ENCODE data around the gene P2RY11. TPM values are rescaled to one million over a fixed set of nuclear protein-coding genes. Genes with fewer than 3 reads are reported as not detected.

The P2RY11 gene
- polyA plus RNA-seq, 1 donor from 2014 or later = 3.3 TPM

DNA sequence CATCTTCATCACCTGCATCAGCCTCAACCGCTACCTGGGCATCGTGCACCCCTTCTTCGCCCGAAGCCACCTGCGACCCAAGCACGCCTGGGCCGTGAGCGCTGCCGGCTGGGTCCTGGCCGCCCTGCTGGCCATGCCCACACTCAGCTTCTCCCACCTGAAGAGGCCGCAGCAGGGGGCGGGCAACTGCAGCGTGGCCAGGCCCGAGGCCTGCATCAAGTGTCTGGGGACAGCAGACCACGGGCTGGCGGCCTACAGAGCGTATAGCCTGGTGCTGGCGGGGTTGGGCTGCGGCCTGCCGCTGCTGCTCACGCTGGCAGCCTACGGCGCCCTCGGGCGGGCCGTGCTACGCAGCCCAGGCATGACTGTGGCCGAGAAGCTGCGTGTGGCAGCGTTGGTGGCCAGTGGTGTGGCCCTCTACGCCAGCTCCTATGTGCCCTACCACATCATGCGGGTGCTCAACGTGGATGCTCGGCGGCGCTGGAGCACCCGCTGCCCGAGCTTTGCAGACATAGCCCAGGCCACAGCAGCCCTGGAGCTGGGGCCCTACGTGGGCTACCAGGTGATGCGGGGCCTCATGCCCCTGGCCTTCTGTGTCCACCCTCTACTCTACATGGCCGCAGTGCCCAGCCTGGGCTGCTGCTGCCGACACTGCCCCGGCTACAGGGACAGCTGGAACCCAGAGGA, 2.6 kb downstream of the P2RY11 start:
- no peaks in the 10 kb centered on the region for H3K9me3 Mint-ChIP-seq
- H3K4me3 Mint-ChIP-seq = peak overlapping the region in 2 of 4 donors; percentile 40 to 68
- peaks cover 14 to 27% (median 24%) of the 10 kb centered on the region in 3 donors for H3K4me1 Mint-ChIP-seq
- peaks cover 2% of the 10 kb centered on the region for H3K27me3 Mint-ChIP-seq
- H3K27ac Mint-ChIP-seq = peak overlapping the region in 2 of 3 donors; percentile 63 to 90
- H3K36me3 Mint-ChIP-seq = peaks cover 5% of the 10 kb centered on the region

DNA sequence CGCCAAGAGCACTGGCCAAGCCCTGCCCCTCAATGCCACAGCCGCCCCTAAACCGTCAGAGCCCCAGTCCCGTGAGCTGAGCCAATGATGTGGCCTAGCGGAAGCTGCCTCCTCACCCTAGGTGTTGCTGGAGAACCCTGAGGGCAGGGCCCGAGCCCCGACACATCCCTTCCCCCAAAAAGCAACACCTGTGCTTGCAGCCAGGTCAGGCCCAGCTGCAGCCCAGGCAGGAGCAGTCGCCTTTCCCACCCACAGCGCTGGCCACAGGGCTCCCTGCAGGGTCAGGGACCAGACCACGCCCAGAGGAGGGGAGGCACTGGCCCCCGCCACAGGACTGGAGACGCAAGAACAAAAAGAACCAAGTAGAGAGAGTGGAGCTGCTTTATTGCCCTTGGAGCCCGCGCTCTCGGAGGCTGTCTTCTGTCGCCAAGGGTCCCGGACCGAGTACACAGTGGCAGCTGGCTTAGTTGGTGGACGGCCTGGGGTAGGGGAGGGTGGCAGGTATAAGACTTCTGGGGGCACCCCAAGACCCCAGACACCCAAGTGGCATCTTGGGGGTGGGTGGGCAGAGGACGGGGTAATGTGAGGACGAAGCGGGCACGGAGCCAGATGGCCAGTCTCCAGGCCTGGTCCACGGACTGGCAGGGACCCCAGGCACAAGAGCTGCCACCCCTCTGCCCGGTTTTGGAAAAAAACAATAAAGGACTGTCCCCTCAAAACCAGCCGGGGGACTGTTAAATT, 3.3 kb downstream of the P2RY11 start:
- Mint-ChIP-seq H3K4me1 (peaks cover 17 to 27% (median 27%) of the 10 kb centered on the region in 3 donors), H3K9me3 (no peaks in the 10 kb centered on the region), H3K36me3 (peaks cover 5% of the 10 kb centered on the region), H3K4me3 (peak overlapping the region in 2 of 4 donors; percentile 40 to 43), H3K27me3 (peaks cover 2% of the 10 kb centered on the region), H3K27ac (peak overlapping the region in 1 of 3 donors; percentile 90)

DNA sequence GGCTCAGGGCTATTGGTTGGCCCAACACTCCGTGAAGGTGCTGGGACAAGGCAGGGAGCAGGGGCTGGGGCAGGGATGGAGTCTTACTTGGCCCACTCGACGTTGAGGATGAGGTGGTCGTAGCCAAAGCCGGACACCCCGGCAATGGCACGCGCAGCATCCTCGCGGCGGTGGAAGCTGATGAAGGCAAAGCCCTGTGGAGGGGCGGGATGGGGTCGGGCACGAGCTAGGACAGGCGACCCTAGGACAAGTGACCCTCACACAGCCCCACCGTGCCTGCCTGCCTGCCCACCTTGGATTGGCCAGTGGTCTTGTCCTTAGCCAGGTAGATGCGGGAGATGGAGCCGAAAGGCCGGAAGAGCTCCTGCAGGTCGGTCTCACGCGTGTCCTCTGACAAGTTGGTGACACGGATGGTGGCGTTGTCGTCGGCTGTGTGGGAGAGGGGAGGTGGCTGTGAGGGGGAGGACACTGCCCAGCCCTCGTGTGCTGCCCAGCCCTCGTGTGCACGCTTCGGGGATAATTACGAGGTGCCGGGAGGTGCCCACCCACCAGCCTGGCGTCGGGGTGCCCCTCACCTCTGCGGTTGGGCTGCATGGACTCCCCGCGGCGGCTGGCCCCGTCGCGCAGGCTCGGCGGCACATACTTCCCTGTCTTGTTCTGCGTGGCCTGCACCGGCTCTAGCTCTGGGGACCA, 4.0 kb downstream of the P2RY11 start:
- H3K9me3 Mint-ChIP-seq = no peaks in the 10 kb centered on the region
- H3K27me3 Mint-ChIP-seq = peaks cover 2% of the 10 kb centered on the region
- peak overlapping the region in 1 of 4 donors; percentile 84 for H3K4me3 Mint-ChIP-seq
- H3K36me3 Mint-ChIP-seq = peaks cover 5% of the 10 kb centered on the region
- peaks cover 20 to 27% (median 24%) of the 10 kb centered on the region in 3 donors for H3K4me1 Mint-ChIP-seq
- H3K27ac Mint-ChIP-seq = peak overlapping the region in 1 of 3 donors; percentile 67

DNA sequence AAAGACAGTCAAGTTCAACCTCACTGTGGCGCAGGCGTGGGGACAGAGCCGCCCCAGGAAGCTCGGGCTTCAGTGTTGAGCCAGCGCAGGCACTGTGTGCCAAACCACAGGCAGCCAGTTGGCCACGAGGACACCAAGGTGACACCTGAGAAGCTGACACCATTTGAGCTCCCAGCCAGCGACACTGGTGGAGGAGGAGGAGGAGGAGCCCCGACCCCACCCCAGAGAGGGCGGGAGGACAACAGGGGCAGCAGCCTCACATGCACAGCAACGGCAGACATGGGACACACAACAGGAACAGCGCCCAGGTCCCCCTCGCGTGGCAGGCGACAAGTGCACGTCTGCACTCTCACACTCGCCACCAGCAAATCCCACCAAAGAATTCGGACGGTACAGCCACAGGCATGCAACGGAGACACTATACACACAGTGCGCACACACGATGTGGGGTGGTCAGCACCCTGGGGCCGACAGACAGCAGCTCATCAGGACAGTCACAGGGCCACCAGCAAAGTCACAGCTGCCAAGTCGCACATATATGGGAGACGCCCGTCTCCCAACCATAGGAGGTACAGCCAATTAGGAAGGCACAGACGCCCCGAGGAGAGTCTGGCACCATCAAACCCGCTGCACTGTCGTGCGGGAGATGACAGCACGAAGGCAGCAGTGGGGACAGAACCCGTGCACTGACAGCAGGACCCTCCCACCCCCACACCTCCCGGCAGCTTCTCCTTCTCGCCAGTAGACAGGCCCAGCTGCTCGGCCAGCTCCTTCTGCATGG, 4.8 kb downstream of the P2RY11 start:
- H3K36me3 Mint-ChIP-seq = peaks cover 5% of the 10 kb centered on the region
- peaks cover 17 to 22% (median 21%) of the 10 kb centered on the region in 3 donors for H3K4me1 Mint-ChIP-seq
- peak overlapping the region in 2 of 3 donors; percentile 67 to 87 for H3K27ac Mint-ChIP-seq
- peak overlapping the region in 1 of 4 donors; percentile 84 for H3K4me3 Mint-ChIP-seq
- peaks cover 2% of the 10 kb centered on the region for H3K27me3 Mint-ChIP-seq
- no peaks in the 10 kb centered on the region for H3K9me3 Mint-ChIP-seq

DNA sequence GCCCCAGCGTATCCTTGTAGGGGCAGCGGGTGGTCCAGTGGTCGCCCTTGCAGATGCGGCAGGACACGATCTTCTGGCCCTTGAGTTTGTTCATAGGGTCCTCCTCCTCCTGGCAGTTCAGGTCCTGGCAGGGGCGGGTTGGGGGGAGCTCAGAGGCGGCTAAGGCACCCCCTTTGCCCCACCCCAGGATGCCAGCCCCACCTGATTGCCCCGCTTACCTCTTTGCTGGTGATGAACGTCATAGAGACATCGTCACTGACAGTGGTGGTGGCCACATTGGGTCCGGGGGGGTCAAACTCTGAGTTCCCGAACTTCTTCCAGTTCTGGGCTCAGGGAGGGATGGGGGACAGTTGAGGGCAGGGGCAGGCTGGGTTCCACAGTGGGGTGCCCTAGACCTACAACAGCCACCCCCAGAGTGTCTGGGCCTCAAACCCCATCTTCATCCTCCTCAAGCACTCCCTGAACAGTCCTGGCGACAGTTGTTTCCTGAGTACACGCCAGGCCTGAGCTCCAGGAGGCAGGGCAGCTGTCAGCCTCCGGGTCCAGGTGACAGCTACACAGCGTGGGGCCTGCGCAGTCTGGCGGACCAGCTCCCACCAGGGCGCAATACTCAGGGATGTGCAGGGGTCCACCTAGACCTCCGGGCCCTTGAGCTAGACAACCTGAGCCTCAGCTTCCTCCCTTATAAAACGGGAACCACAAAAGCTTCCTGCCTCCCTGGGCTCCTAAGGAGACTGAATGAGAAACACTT, 5.5 kb downstream of the P2RY11 start:
- Mint-ChIP-seq H3K27ac (peak overlapping the region in 1 of 3 donors; percentile 83), H3K9me3 (no peaks in the 10 kb centered on the region), H3K4me3 (peak overlapping the region in 3 of 4 donors; percentile 23 to 84 (median 41)), H3K36me3 (peaks cover 5% of the 10 kb centered on the region), H3K27me3 (peaks cover 2% of the 10 kb centered on the region), H3K4me1 (peaks cover 15 to 16% (median 16%) of the 10 kb centered on the region in 3 donors)

DNA sequence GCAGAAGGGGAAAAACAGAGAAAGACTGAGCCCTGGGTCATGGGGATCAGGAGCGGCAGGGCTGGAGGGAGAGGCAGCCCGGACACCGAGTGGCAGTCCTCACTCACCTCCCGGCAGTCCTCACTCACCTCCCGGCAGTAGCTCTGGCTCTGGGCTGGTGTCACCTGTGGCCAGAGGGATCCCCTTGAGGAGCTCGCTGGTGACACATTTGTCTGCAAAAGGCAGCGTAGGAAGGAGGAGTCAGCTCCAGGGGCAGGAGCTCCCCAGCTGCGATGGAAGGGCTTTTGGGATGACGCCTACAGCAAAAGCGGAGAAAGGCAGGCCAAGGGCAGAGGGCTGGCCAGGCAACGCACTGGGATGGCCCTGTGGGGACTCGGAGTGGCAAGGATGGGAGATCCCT, 7.5 kb downstream of the P2RY11 start:
- peaks cover 7 to 14% (median 9%) of the 10 kb centered on the region in 3 donors for H3K4me1 Mint-ChIP-seq
- H3K36me3 Mint-ChIP-seq = peaks cover 5% of the 10 kb centered on the region
- H3K27me3 Mint-ChIP-seq = no peaks in the 10 kb centered on the region
- no peaks in the 10 kb centered on the region for H3K9me3 Mint-ChIP-seq
- H3K27ac Mint-ChIP-seq = peak overlapping the region in 1 of 3 donors; percentile 23
- peak overlapping the region; percentile 90 to 98 (median 94) for H3K4me3 Mint-ChIP-seq

DNA sequence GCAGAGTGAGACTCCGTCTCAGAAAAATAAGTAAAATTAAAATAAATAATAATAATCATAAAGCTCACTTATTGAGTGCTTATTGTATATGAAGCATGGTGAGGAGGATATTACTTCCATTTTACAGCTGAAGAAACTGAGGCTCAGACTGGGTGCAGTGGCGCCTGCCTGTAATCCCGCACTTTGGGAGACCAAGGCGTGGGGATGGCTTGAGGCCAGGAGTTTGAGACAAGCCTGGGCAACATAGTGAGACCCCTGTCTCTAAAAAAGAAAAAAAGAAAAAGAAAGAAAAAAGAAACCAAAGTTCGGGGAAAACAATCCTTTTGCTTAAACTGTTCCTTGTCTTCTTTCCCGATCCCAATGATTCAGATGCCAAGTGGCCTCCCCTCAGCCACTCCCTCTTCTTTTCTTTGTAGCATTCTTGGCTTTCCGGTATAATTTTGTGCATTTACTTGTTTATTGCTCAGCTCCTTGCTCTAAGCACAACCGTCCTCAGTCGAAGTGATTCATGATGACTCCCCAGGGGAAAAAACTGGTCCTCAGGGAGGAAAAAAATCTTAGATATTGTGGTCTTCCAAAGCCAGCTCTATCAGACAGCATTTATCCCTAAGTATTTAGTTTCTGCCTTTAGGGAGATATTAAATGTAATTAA, 9.2 kb downstream of the P2RY11 start:
- H3K4me1 Mint-ChIP-seq = peaks cover 9 to 14% (median 9%) of the 10 kb centered on the region in 3 donors
- peaks cover 5% of the 10 kb centered on the region for H3K36me3 Mint-ChIP-seq
- H3K27me3 Mint-ChIP-seq = no peaks in the 10 kb centered on the region
- no peaks in the 10 kb centered on the region for H3K9me3 Mint-ChIP-seq
- H3K27ac Mint-ChIP-seq = no peak overlapping the region
- H3K4me3 Mint-ChIP-seq = no peak overlapping the region

DNA sequence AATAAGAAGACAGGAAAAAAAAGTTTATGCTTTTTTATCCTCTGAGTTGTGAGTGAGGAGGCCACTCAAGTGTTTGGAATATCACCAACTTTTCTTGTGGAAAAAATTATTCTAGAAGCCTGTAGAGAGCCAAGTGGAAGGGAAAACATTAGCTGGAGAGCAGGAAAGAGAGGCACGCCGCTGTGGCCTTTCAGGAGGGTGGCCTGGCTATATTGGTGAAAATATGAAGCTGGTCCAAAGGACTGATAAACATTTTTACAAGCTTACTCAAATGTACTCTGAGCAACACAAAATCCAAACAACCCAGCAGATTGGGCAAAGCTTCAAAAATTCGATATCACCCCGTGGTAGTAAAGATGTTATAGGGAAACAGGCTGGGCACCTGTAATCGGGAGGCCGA, 10.6 kb downstream of the P2RY11 start:
- H3K27ac Mint-ChIP-seq = peak overlapping the region in 1 of 3 donors; percentile 55
- H3K27me3 Mint-ChIP-seq = no peaks in the 10 kb centered on the region
- H3K36me3 Mint-ChIP-seq = peaks cover 6% of the 10 kb centered on the region
- H3K4me1 Mint-ChIP-seq = peaks cover 12 to 20% (median 13%) of the 10 kb centered on the region in 3 donors
- H3K4me3 Mint-ChIP-seq = peak overlapping the region in 1 of 4 donors; percentile 52
- no peaks in the 10 kb centered on the region for H3K9me3 Mint-ChIP-seq

DNA sequence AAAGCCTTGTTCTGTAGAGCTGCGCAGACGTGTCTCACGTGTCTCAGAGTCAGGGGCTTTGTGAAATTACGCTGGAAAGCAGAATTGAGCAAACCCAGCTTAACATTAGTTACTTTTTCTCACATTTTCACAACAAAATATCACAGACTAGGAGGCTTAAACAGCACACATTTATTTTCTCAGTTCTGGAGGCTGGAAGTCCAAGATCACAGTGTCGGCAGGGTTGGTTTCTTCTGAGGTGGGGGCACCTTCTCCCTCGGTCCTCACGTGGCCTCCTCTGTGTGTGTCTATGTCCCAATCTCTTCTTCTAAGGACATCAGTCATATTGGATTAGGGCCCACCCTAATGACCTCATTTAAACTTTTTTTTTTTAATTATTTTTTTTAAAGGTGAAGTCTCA, 12.9 kb downstream of the P2RY11 start:
- Mint-ChIP-seq H3K27me3 (no peaks in the 10 kb centered on the region), H3K27ac (no peak overlapping the region), H3K4me1 (peaks cover 9 to 20% (median 10%) of the 10 kb centered on the region in 3 donors), H3K36me3 (peaks cover 2% of the 10 kb centered on the region), H3K4me3 (peak overlapping the region in 1 of 4 donors; percentile 40), H3K9me3 (no peaks in the 10 kb centered on the region)

DNA sequence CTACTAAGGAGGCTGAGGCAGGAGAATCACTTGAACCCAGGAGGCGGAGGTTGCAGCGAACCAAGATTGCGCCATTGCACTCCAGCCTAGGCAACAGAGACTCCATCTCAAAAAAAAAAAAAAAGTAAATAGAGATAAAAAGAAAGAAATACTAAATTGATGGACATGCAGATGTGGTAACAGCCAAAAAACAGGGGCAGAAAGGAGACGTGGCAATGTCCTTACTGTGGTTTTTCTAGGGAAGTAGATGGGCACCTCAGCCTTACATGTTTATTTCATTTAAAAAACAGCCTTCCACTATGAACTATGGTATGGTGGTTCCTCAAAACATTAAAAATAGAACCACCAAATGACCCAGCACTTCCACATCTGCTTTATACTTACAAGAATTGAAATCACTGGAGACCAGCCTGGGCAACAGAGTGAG, 14.7 kb downstream of the P2RY11 start:
- Mint-ChIP-seq H3K27me3 (no peaks in the 10 kb centered on the region), H3K4me1 (peaks cover 5 to 14% (median 11%) of the 10 kb centered on the region in 3 donors), H3K9me3 (no peaks in the 10 kb centered on the region), H3K27ac (peak overlapping the region in 1 of 3 donors; percentile 12), H3K36me3 (peaks cover 2% of the 10 kb centered on the region), H3K4me3 (peak overlapping the region in 2 of 4 donors; percentile 37 to 51)

DNA sequence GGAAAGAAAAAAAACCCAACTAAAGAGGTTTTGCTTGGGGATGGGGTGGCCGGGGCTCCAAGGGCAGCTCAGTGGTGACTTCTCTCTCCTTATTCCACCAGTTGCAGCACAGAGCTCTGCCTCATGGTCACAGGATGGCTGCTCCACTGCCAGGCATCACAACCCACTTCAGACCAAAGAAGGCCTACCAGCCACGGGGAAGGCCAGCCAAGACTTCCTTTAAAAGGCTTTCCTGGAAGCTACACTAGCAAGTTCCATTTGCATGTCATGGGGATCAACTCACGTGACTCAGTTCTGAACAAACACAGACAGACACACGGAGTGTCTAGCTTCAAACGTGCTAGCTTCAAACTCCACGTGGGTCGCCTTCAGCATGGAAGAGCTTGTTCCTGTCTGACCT, 21.4 kb downstream of the P2RY11 start:
- Mint-ChIP-seq H3K27me3 (no peaks in the 10 kb centered on the region), H3K36me3 (peaks cover 2% of the 10 kb centered on the region), H3K4me3 (no peak overlapping the region), H3K27ac (no peak overlapping the region), H3K4me1 (peaks cover 0 to 3% (median 0%) of the 10 kb centered on the region in 3 donors), H3K9me3 (no peaks in the 10 kb centered on the region)

DNA sequence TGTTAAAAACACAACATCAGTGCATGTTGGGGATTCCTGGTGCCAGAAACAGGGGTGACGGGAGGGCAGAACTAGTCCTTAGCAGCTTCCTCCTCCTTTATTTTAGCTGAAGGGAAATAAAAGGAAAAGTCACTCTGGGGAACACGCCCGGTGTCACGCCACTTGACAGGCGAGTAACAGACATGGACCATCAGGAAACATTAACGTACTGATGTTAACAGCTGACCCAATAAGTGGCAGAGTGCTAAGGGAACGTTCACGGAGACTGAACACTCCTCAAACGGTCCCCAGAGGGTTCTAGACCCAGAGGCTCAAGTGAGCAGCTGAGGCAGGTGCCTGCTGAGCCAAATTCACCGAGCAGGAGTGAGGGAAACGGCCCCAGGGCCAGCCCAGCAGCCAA, 22.1 kb downstream of the P2RY11 start:
- H3K4me1 Mint-ChIP-seq = peaks cover 0 to 3% (median 0%) of the 10 kb centered on the region in 3 donors
- H3K4me3 Mint-ChIP-seq = no peak overlapping the region
- no peak overlapping the region for H3K27ac Mint-ChIP-seq
- H3K9me3 Mint-ChIP-seq = no peaks in the 10 kb centered on the region
- peaks cover 2% of the 10 kb centered on the region for H3K36me3 Mint-ChIP-seq
- no peaks in the 10 kb centered on the region for H3K27me3 Mint-ChIP-seq

DNA sequence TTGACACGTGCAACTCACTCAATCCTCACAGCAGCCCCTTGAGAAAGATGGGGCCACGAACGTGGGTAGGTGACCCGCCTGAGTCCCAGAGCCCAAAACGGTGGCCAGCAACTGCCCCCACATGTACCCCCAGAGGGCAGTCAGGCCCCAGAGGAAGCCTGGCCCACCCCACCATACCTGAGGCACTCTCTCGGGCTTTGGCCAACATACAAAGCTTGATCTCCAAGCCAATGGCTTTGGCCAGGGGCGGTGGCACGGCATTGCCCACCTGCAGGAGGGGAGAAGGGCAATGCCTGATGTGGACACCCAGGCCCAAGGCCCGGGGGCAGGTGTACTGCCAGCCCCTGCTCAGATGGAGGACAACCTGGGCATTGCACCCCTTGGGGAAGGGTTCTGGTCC, 22.5 kb downstream of the P2RY11 start:
- Mint-ChIP-seq H3K27ac (no peak overlapping the region), H3K9me3 (no peaks in the 10 kb centered on the region), H3K4me3 (no peak overlapping the region), H3K36me3 (peaks cover 2% of the 10 kb centered on the region), H3K4me1 (peaks cover 0 to 3% (median 0%) of the 10 kb centered on the region in 3 donors), H3K27me3 (no peaks in the 10 kb centered on the region)

All from IgD-negative memory B cell (primary cell).